ENCODE data around the gene TMEM135.
A peak's percentile ranks its signal among the peaks of the same experiment; 100 is the strongest.
"Not testable (repeated sequence)": the region's sequence is repeated elsewhere in the genome, so short reads cannot be mapped to it uniquely, and the experiment has no call there.

Gene TMEM135

DNA sequence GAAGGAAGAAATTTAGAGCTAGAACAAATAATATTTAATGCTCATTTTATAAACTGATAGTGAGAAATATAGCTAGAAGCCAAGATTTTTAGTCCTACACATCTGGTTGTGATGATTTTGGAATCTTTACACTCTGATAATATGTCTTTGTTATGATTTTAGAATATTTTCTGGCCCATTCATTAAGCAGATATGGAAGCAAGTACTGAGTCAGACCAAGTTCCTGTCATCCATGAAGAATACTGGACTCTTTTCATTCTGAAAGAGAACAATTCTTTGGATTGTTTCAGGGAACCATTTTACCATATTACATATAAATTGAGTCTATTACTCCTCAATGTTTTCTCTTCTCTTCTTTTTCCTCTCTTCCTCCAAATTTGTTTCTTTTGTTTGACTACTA, 227.4 kb downstream of the TMEM135 start:
- FAIRE-seq: no peak

DNA sequence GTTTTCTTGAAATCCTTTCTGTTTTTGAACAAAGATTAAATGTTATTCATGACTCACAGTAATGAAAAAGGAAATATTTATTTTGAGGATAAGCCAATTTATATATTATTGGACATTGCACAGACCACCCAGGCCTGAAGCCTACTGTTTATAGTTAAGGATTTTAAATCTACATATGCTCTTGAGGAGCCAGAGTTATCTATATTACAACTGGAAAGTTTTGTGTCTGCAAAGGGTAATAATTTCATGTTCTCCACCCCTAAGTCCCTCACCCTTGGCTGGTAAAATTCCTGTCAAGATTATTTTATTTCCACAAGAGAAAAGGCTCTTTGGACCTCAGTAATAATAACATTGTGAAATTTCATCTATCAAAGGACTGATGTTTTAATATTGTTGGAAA, 228.2 kb downstream of the TMEM135 start:
- FAIRE-seq: peak; percentile 79

DNA sequence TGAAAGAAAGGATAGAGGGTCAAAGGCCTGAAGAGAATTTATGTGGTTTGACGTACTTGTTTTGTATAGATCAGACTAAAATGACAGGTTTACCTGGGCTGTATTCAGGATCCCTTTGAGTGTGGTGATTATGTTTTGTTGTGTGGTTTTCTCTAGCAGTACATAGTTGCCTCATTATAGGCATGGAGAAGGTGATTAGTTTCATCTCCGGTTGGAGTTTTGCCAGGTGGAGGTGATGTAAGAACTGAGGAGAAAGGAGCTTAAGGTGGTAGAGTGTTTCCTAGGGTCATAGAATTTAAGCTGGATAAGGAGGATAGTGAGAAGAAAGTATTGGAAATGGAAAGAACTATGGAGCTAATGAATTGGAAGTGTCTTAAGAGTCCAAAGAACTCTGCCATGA, 229.0 kb downstream of the TMEM135 start:
- no peak for FAIRE-seq

DNA sequence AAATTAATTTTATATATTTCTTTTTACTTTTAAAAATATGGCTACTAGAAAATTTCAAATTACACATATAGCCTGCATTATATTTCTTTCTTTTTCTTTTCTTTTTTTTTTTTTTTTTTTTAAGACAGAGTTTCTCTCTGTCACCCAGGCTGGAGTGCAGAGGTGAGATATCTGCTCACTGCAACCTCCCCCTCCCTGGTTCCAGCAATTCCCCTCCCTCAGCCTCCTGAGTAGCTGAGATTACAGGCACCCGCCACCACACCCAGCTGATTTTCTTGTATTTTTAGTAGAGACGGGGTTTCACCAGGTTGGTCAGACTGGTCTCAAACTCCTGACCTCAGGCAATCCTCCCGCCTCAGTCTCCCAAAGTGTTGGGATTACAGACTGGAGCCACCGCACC, 234.2 kb downstream of the TMEM135 start:
- not testable (repeated sequence) for FAIRE-seq

DNA sequence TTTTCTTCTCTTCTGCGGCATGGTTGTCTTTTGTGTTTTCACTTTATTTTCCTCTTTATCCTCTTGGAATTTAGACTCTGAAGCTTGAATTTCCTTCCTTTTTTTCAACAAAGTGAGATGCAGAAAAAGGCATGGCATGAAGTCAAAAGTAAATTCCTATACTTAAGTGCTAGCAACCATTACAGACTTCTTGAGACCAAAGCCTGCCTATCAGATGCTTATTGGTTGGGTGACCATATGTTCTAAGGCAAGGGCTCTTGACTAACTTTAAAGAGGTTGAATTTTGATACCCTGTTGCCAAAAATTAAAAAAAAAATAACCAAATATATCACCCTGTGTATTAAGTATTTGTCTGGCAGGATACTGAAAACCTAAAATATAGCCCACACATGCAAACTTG, 237.4 kb downstream of the TMEM135 start:
- no peak for FAIRE-seq

DNA sequence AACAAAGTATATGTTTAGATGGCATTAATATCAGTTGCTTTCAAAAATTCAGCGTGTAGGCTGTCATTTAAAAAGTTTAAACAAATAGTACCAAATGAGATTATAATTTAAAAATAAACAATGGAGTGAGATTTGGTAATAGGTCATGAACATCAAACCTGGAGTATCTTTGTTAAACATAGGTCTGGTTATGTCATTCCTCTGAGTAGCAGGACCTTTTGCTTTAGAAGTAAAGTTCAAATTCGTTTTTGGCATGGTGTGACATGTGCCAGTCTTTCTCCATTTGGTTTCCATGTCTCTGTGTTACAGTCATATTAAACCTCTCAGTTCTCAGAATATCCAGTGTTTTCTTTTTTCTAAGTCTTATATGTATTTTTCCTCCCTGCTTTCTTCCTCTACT, 242.4 kb downstream of the TMEM135 start:
- peak; percentile 36 for FAIRE-seq

DNA sequence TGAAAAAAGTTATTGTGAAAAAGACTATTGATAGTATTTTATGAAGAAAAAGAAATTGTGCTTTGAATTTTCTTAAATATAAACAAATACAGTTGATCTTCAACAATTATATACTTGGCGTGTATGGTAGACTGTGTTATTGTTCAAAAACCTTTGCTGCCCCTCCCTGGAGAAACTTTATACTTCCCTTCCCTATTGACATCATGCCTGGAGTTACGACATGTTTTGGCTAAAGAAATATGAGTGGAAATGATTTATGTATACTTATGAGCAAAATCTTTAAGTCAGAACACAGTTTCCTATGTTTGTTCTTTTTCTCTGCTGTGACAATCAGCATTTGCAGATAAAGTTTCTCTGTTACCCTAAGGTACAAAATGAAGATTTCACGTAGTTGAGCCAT, 243.8 kb downstream of the TMEM135 start:
- peak; percentile 36 for FAIRE-seq

DNA sequence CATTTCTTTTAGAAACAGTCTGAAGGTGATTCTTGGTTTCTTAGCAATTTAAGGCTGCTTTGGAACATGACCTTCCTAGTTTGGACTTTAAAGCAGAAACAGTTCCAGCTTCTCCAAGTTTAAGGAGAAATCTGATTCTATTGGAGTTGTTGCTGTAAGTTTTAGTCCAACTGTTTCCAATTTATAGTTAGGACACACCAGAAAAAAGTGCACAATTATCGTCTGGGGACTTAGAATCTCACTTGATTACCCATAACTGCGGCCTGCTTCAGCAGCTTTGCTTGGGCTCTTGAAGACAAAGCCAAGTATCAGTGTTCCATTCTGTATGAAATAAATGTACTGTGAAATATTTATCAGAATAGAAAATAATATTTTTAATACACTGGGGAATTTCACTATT, 246.6 kb downstream of the TMEM135 start:
- peak; percentile 21 for FAIRE-seq

DNA sequence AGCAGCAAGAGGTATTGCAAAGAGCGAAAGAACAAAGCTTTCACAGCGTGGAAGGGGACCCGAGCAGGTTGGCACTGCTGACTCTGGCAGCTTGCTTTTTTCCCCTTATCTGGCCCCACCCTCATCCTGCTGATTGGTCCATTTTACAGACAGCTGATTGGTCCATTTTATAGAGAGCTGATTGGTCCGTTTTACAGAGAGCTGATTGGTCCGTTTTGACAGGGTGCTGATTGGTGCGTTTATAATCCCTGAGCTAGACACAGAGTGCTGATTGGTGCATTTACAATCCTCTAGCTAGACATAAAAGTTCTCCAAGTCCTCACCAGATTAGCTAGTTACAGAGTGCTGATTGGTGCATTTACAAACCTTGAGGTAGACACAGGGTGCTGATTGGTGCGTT, 247.9 kb downstream of the TMEM135 start:
- not testable (repeated sequence) for FAIRE-seq

DNA sequence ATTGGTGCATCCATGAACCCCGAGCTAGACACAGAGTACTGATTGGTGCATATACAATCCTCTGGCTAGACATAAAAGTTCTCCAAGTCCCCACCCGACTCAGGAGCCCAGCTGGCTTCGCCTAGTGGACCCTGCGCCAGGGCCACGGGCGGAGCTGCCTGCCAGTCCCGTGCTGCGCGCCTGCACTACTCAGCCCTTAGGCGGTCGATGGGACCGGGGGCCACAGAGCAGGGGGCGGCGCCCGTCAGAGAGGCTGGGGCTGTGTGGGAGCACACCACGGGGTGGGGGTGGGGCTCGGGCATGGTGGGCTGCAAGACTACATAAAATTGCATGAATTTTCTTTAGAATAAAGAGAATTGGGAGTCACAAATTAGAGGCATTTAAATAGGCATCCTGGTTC, 248.6 kb downstream of the TMEM135 start:
- no peak for FAIRE-seq

DNA sequence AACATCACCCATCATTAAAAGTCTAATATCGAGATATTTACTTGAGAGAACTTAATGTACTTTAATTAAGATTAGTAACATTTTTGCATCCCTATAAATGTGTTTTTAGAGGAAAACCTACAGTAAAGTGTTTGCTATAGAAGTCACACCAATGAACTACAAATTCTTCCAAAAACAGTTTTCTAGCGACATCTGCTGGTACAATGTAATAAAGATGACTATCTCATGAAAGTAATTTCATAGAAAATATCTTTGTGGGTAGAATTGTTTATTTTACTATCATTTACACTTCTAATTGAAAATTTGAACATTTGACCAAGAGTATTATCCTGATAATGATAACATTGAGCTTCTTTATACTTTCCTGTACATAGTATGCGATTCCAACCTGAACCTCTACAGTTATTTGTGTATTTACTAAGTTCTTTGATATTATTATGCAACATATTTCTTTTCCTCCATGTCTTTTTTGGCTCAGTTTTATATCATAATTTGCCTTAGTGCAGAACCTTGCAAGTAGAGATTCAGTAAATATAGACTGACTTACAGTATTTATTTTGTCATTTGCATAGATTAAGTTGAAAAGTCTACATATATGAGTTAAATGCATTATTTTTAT, 252.7 kb downstream of the TMEM135 start:
- FAIRE-seq: peak; percentile 98

DNA sequence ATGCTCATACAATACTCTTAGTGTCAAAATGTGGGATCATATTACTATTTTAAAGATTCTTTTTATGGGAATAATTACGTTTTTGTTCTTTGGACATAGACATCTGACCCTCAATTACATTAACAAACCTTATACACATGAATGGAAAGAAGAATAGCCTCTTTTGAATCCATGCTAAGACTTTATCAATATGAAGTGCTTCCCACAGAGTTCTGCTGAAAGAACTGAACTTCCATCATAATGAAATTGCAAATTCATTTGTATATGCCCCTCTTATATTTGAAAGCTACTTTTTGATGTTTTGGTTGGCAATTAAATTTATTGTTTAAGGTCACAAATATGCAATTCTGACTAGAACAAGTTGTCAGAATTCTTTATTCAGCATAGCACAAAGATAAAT, 254.9 kb downstream of the TMEM135 start:
- FAIRE-seq: no peak

DNA sequence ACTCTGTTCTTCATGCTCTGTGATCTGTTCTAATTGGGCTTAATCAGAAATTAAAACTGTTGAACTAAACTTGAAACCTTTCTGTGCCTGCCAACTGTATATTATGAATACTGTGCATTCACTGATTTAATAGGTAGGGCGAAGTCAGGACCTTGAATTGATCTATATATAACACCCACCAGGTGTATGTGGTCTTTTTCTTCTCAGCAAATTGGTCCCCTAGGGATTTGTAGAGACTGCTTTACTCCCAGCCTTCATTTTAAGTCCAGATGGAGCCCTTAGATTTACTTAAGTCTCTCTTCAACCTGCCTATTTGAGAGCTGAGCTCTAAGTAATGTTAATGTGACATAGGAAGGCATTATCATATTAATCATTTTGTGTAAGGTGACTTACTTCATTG, 257.5 kb downstream of the TMEM135 start:
- no peak for FAIRE-seq

DNA sequence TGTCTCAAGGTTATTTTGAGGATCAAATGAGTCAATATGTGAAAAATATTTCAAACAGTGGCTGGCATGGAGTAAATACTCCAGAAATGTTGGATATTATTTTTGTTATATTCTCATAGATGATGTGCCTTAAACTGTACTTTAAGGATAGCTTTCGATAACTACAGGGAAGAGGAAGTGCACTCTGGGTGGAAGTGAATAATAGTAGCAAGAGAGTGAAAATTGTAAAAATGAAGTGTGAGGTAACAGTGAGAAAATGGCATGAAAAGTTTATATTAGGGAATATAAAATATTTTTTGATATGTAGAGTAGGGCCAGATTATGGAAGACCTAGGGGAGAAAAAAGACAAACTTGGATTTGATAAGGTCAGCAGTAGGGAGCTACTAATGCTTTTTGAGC, 258.9 kb downstream of the TMEM135 start:
- no peak for FAIRE-seq

DNA sequence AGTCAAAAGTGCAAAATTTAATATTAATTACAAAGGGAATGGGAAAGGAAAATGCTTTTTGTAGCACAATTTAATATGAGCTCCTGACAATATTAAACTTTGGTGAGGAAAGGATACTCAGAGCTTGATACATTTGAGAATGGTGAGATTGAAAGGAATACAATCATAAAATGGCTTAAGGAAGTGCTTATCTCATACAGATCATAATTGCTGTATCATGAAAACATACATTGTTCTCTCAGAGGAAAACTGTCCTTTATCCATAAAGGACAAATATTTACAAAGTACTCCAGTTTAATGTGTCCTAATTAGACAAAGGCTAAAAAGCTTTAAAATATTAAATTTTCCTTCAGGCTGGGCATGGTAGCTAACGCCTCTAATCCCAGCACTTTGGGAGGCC, 260.4 kb downstream of the TMEM135 start:
- no peak for FAIRE-seq

DNA sequence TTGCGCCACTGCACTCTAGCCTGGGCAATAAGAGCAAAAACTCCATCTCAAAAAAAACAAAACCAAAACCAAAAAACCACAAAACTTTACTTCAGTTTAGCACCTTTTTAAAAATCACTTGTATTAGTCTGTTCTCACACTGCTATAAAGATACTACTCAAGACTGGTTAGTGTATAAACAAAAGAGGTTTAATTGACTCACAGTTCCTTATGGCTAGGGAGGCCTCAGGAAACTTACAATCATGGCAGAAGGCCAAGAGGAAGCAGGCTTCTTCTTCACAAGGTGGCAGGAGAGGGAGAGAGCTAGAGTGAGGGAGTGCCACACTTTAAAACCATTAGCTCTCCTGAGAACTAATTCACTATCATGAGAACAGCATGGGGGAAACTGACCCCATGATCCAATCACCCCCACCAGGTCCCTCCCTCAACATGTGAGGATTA, 261.3 kb downstream of the TMEM135 start:
- no peak for FAIRE-seq

DNA sequence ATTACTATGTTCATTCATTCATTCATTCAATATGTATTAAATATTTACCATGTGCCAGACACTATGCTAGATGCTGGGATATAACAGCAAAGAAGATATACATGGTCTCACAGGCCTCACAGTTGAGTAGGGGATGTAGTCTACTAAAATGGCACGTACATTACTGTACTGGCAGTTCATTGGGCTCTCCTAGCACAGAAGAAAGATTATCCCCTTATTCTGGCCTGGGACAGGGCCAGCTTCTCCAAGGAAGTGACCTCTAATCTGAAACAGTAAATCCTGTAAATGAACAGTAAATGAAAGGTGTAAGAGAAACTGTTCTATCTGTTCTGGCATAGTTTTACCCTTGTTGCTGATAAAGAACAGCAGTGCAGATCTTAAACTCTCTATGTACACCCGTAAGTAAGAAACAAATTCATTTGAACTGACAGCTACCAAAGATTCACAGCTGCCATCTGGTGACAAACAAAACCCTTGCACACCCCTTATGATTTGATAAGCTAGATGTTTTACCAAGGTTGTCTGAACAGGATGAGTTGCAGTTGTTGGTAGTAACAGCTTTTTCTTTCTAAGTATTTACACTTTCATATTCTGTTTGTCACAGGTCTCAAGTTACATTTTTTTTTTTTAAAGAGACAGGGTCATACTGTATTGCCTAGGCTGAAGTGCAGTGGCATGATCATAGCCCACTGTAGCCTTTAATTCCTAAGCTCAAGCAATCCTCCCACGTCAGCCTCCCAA, 263.1 kb downstream of the TMEM135 start:
- peak; percentile 62 for FAIRE-seq

DNA sequence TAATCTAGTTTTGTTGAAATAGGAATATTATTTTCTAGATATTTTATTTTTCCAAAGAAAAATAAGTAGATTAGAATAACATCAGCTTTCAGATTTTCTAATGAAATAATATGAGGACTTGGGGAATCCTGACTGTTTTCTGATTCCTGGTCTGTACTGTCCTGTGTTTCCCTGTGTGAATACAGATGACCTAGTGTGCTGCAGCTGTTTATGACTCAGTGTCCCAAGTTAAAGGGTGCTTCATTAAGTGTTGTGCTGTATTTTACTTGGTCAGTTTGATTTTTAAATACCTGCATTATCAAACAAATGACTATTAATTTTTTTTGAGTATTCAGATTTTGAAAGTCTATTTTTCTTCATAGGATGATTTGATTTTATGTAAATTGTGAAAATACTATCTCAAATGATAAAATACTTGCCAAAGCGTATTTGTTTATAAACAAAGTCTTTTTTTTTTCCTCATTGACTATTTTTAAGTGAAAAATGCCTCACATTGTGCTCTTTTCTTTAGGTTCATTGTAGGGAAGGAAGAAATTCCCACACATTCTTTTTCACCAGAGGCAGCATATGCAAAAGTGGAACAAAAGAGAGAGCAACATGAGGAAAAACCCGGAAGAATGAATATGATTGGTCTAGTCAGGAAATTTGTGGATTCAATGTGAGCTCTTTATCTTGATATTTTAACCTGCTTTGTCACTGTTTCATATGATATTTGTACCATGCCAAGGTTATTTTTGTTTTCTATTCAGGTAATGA, 264.2 kb downstream of the TMEM135 start:
- no peak for FAIRE-seq

DNA sequence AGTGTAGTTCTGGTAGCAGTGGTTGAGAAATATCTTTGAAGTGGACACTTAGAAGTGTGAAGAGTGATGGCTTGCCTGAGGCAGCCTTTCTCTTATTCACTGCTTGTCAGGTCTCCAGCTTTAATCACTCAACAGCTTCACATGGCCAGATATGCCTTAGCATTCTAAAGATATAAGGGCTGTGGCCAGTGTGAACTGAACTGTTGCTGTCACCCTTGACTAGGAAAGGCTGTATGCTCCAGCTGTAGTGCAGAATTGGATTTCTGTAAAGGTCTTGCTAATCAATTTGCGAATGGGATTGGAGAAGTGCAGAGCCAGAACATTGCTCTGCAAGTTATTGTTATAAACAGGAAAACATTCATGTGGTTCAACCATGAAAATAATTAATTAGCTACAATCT, 266.7 kb downstream of the TMEM135 start:
- FAIRE-seq: no peak

DNA sequence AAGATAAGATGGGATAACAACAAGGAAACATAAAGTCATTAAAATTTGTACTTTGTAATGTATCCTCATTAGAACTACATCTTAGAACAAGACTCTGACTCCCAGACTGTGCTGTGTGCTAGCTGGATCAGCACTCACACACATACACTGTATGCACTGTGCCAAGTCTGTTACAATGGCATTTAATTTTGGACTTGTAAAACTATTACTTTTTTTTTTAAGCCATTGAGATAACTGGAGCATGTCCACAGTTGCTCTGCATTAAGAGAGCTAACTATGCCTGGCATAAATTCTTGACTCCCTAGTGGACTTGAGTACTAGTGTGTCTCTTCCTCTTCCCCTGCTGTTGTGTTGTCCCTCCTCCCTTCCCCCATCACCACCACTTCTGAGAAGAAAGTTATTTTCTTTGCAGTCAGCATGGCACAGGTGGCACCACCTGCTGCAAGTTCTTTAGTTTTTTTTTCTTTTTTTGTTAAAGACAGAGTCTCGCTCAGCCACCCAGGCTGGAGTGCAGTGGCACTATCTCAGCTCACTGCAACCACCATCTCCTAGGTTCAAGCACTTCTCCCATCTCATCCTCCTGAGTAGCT, 268.6 kb downstream of the TMEM135 start:
- no peak for FAIRE-seq

DNA sequence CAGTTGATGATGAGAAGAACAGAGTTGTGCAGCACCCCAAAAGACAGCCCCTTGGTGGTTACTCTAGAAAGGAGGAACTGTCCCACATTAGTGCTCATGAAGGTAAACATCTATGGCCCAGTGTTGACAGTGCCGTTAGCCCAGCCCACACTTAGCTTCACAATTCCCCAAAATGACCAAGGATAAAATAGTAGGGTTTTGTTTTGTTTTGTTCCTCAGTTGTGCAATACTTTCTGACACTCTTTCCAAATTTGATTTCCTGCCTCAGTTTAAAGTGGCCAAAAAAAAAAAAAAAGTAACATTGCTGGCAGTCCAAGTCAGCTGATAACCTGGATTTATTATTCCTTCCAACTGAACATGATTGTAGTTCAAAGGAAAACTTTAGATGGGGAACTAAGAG, 269.4 kb downstream of the TMEM135 start:
- FAIRE-seq: no peak

DNA sequence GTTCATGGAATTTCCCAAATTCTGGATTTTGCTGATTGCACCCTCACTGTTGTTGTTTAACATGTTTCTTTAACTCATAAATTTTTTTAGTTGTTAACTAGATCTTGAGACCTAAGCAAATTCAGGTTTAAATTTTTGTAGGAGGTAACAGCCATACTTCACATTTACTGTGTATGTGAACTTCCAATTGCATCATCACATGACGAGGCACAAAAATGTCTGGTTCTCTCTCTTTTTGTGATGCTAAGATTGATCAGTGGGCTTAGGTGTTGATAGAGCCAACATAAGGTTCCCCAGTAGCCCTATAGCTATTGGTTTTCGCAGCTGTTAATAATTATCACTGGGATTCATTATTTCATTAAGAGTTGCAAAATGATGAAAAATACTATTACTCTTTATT, 277.5 kb downstream of the TMEM135 start:
- FAIRE-seq: no peak

DNA sequence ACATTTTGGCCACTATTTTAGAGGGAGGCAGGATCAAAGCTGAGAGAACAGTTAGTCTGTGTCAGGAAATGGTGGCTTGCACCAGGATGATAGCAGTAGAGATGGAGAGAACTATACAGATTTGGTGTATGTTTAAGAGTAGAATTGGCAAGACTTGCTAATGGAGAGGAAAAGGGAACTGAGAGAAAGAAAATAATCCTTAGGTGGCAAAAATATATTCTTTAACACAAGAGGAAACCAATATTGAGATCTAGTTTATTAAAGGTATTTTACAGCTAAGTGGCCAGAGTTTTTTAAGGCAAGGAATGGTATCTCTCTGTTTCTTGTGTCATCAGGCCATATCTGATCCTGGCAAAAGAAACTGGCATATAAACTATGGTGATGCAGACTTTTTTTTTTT, 278.8 kb downstream of the TMEM135 start:
- no peak for FAIRE-seq

DNA sequence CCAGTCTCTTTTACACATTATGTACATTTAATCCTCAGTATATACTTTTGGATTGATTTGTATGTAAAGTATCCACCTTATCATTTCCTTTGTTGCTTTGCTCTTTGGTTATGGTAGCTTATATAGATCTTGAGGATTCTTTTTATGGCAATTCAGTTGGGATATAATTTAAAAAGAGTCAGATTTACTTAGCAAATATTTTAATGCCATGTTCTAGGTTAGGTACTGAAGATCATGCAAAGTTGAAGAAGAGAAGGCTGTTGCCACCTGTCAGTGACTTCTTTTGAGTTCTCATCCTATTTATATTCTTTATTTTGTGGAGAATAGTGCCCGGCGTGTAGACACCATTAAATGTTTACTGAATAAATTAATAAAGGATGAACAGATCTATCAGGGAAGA, 279.7 kb downstream of the TMEM135 start:
- FAIRE-seq: no peak
